Lower lobe of right lung (tissue), 2 donors: ENCODE measurements around the gene C2CD4B. TPM values are rescaled to one million over a fixed set of nuclear protein-coding genes. Genes with fewer than 3 reads are reported as not detected.

Experiments used
- ATAC-seq, 2 donors: fragments of 200-7000 bp; cut with Tn5 transposase; one replicate each; pipeline ENCODE4 v1.9.1; 2020 to 2022; ENCODE audit warnings: mild to moderate bottlenecking in 2 of 2, moderate library complexity in 2 of 2
- DNase-seq: peaks from one replicate; pipeline ENCODE4 v3.0.0-alpha.2; 2020
- H3K27ac ChIP-seq: fragments of 200-600 bp; one replicate; pipeline ENCODE4 v1.8.0; 2022
- H3K27me3 ChIP-seq: fragments of 200-600 bp; one replicate; pipeline ENCODE4 v1.8.0; 2022; ENCODE audit warnings: low read depth
- H3K36me3 ChIP-seq: fragments of 200-600 bp; one replicate; pipeline ENCODE4 v1.8.0; 2022; ENCODE audit warnings: mild to moderate bottlenecking
- H3K4me1 ChIP-seq: fragments of 200-600 bp; one replicate; pipeline ENCODE4 v1.8.0; 2022
- H3K4me3 ChIP-seq: fragments of 200-600 bp; one replicate; pipeline ENCODE4 v1.8.0; 2022; ENCODE audit warnings: mild to moderate bottlenecking
- H3K9me3 ChIP-seq: fragments of 200-600 bp; one replicate; pipeline ENCODE4 v1.8.0; 2022
- intact Hi-C: fragments of 100-400 bp; cut with DNase I; formaldehyde crosslinking; loops from one replicate; pipeline ENCODE4 v1.11.0; 2022
- total RNA-seq: library from RNA; stranded (reverse); fragmentation: NEBNext Ultra II Directional; extraction: Animal tissue kit (Norgen Biotek cat#: 25700); gene quantifications from one replicate; pipeline ENCODE4 v1.2.1, GENCODE V29; 2021
- TF ChIP-seq, protein P1 (sequence below): fragments of 200-600 bp; IDR thresholded peaks from one replicate; pipeline ENCODE4 v1.8.0; 2022; ENCODE audit warnings: antibody characterized with exemption, mild to moderate bottlenecking
- donor health status: DM: no; HTN: yes; CAD: no; lungs with severe emphysema.

Gene C2CD4B
- total RNA-seq, 1 donor from 2014 or later: 2.6 TPM

DNA sequence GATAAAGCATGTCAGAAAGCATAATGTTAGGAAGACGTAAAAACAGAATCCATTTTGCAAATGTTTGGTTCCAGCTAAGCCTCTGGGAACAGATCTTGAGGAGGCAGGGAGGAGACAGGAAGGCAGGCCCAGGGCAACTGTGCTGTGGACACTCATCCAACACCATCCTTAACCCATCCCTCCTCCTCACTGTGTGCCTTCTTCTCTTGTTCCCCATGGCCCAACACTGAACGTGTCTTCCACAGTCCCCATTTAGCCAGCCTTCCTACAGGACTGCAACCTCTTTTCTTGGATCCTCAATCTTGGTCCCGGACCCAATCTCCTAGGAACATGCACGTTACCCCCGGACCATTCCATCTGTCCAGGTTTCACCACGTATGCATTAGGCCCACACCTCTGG is 15.4 kb downstream of the C2CD4B start:
- DNase-seq (no peak), ATAC-seq (no peak)
- no peaks in the 10 kb centered on the region for H3K9me3 ChIP-seq
- H3K4me1 ChIP-seq: no peaks in the 10 kb centered on the region
- H3K27me3 ChIP-seq: no peaks in the 10 kb centered on the region
- TF ChIP-seq, protein P1, sequence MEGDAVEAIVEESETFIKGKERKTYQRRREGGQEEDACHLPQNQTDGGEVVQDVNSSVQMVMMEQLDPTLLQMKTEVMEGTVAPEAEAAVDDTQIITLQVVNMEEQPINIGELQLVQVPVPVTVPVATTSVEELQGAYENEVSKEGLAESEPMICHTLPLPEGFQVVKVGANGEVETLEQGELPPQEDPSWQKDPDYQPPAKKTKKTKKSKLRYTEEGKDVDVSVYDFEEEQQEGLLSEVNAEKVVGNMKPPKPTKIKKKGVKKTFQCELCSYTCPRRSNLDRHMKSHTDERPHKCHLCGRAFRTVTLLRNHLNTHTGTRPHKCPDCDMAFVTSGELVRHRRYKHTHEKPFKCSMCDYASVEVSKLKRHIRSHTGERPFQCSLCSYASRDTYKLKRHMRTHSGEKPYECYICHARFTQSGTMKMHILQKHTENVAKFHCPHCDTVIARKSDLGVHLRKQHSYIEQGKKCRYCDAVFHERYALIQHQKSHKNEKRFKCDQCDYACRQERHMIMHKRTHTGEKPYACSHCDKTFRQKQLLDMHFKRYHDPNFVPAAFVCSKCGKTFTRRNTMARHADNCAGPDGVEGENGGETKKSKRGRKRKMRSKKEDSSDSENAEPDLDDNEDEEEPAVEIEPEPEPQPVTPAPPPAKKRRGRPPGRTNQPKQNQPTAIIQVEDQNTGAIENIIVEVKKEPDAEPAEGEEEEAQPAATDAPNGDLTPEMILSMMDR: no peak
- no peaks in the 10 kb centered on the region for H3K36me3 ChIP-seq
- H3K4me3 ChIP-seq: no peak overlapping the region
- H3K27ac ChIP-seq: no peak overlapping the region
- intact Hi-C loops: no loop called here

GRCh38 chr15:62147551-62147950 is 17.5 kb downstream of the C2CD4B start:
- no peaks in the 10 kb centered on the region for H3K36me3 ChIP-seq
- ATAC-seq (no peak), DNase-seq (no peak)
- H3K4me1 ChIP-seq: no peaks in the 10 kb centered on the region
- H3K27me3 ChIP-seq: no peaks in the 10 kb centered on the region
- H3K9me3 ChIP-seq: no peaks in the 10 kb centered on the region
- TF ChIP-seq, protein P1: no peak
- H3K4me3 ChIP-seq: no peak overlapping the region
- no peak overlapping the region for H3K27ac ChIP-seq
- intact Hi-C loops: no loop called here

GRCh38 chr15:62147149-62147548 is 17.9 kb downstream of the C2CD4B start:
- TF ChIP-seq, protein P1: no peak
- Histone ChIP-seq H3K27me3 (no peaks in the 10 kb centered on the region), H3K4me1 (no peaks in the 10 kb centered on the region), H3K27ac (no peak overlapping the region), H3K9me3 (no peaks in the 10 kb centered on the region), H3K4me3 (no peak overlapping the region), H3K36me3 (no peaks in the 10 kb centered on the region)
- ATAC-seq: no peak
- intact Hi-C loops: no loop called here
- DNase-seq: no peak

DNA sequence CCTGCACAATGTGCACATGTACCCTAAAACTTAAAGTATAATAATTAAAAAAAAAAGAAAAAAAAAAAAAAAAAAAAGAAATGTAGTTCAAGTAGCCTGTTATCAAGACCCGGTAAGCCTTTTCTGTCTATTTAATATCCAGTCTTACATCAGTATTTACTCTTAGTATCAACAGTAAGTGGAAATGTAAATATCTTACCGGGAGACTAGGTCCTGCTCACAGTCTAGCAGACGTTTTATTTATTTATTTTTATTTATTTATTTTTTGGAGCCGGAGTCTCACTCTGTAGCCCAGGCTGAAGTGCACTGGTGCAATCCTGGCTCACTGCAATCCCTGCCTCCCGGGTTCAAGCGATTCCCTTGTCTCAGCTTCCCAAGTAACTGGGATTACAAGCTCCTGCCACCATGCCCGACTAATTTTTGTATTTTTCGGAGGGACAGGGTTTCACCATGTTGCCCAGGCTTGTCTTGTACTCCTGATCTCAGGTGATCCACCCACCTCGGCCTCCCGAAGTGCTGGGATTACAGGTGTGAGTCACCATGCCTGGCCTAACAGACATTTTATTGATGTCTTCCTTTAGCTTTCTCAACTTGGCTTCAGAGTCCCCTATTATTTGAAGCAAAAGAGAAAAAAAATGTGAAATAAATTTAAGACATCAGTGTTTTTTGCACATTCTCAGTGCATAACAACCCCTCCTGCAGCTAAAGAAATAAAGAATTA is 19.9 kb downstream of the C2CD4B start:
- intact Hi-C loops: no loop called here
- Histone ChIP-seq H3K27me3 (no peaks in the 10 kb centered on the region), H3K27ac (no peak overlapping the region), H3K9me3 (no peaks in the 10 kb centered on the region), H3K36me3 (no peaks in the 10 kb centered on the region), H3K4me3 (no peak overlapping the region), H3K4me1 (no peaks in the 10 kb centered on the region)
- TF ChIP-seq, protein P1: no peak
- ATAC-seq: no peak
- no peak for DNase-seq

DNA sequence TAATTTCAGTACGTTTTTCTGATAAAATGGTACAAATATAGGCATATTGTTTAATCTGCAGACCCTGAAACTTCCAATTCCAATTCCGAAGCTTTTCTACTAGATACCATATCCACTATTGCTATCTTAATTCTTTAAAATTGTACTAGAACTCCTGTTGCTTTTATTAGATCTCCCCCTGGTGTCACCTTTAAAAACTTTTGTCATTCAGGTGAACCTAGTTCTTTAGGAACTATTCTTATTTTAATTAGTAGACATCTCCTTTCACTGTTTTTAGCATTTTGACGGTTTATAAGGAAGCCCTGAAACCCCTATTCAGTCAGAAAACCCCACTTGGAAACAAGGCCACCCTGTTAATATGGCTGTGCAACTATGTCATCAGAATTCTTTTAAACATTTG is 22.3 kb downstream of the C2CD4B start:
- no peak for DNase-seq
- intact Hi-C loops: no loop called here
- H3K27ac ChIP-seq: no peak overlapping the region
- TF ChIP-seq, protein P1: no peak
- H3K36me3 ChIP-seq: no peaks in the 10 kb centered on the region
- no peaks in the 10 kb centered on the region for H3K9me3 ChIP-seq
- H3K27me3 ChIP-seq: no peaks in the 10 kb centered on the region
- H3K4me1 ChIP-seq: no peaks in the 10 kb centered on the region
- ATAC-seq: no peak
- no peak overlapping the region for H3K4me3 ChIP-seq
